Endodermal cell (in vitro differentiated cells): ENCODE results near the gene LYPD5. TPM values are rescaled to one million over a fixed set of nuclear protein-coding genes. Genes with fewer than 3 reads are reported as not detected.

Experiments used
- DNase-seq: peaks from one replicate; pipeline ENCODE4 v3.0.0-alpha.2; 2017
- H3K27ac ChIP-seq: 2 replicates; pipeline ENCODE4 v1.5.1; 2013; ENCODE audit warnings: mild to moderate bottlenecking, low read depth, low read length, moderate library complexity
- H3K27me3 ChIP-seq: 2 replicates; pipeline ENCODE4 v1.6.1; 2013; ENCODE audit warnings: mild to moderate bottlenecking, low read length, moderate library complexity; ENCODE audit not compliant: insufficient read depth, control insufficient read depth, poor library complexity, severe bottlenecking
- H3K36me3 ChIP-seq: 2 replicates; pipeline ENCODE4 v1.7.0; 2013; ENCODE audit warnings: mild to moderate bottlenecking, low read length, moderate library complexity; ENCODE audit not compliant: control insufficient read depth, insufficient read depth
- H3K4me1 ChIP-seq: one replicate; pipeline ENCODE4 v1.7.0; 2013; ENCODE audit warnings: low read length; ENCODE audit not compliant: control insufficient read depth, insufficient read depth
- H3K4me3 ChIP-seq: 2 replicates; pipeline ENCODE4 v1.5.1; 2013; ENCODE audit warnings: mild to moderate bottlenecking, low read length, moderate library complexity
- H3K9ac ChIP-seq: 2 replicates; pipeline ENCODE4 v1.6.1; 2013; ENCODE audit warnings: mild to moderate bottlenecking, low read length, moderate library complexity; ENCODE audit not compliant: poor library complexity, severe bottlenecking; ENCODE audit errors: extremely low read depth
- H3K9me3 ChIP-seq: 2 replicates; pipeline ENCODE4 v1.6.1; 2013; ENCODE audit warnings: mild to moderate bottlenecking, low read length, moderate library complexity; ENCODE audit not compliant: control insufficient read depth
- H3K27ac Mint-ChIP-seq: 2 replicates; pipeline ENCODE4 v1.8.0; 2020; ENCODE audit warnings: mixed read lengths
- H3K27me3 Mint-ChIP-seq: 2 replicates; pipeline ENCODE4 v1.8.0; 2021; ENCODE audit warnings: mild to moderate bottlenecking, mixed read lengths; ENCODE audit not compliant: insufficient read depth
- H3K36me3 Mint-ChIP-seq: 2 replicates; pipeline ENCODE4 v1.8.0; 2020; ENCODE audit warnings: low read depth, mixed read lengths
- H3K4me1 Mint-ChIP-seq: 2 replicates; pipeline ENCODE4 v1.8.0; 2020; ENCODE audit warnings: mixed read lengths
- H3K4me3 Mint-ChIP-seq: 2 replicates; pipeline ENCODE4 v1.8.0; 2020; ENCODE audit warnings: mild to moderate bottlenecking, moderate library complexity, mixed read lengths
- H3K9me3 Mint-ChIP-seq: 2 replicates; pipeline ENCODE4 v1.8.0; 2020; ENCODE audit warnings: mild to moderate bottlenecking, mixed read lengths
- CTCF ChIP-seq: fragments of 200-600 bp; sonication (generic); conservative IDR thresholded peaks from 2 replicates; pipeline ENCODE4 v1.5.0; 2021; ENCODE audit warnings: antibody characterized with exemption, mild to moderate bottlenecking
- WGBS, 2 experiments: methylation state at CpG; one replicate each; pipeline versions ENCODE4 v1.1.5 to v1.1.7; 2013; ENCODE audit warnings: missing lambda C conversion rate in 2 of 2, mixed read lengths in 1 of 2; ENCODE audit not compliant: insufficient coverage in 1 of 2, insufficient read length in 1 of 2; 5-methylcytosine and 5-hydroxymethylcytosine counted together
- total RNA-seq, 2 donors: library from RNA; stranded (reverse); fragmentation: NEBNext Ultra II Directional in 1 of 2; extraction: Animal tissue kit (Norgen Biotek cat#: 25700) in 1 of 2; gene quantifications; 2 replicates in 1 of 2; 3 replicates in 1 of 2; pipeline ENCODE4 v1.2.1, GENCODE V29; 2021

LYPD5 gene
- total RNA-seq, 2 donors from 2014 or later, result 0.11 TPM; not detected in 1

- peaks cover 18% of the 10 kb centered on the region for H3K36me3 ChIP-seq
- Mint-ChIP-seq H3K9me3 (no peaks in the 10 kb centered on the region), H3K4me3 (peak overlapping the region; percentile 95), H3K4me1 (peaks cover 20% of the 10 kb centered on the region), H3K36me3 (peaks cover 24% of the 10 kb centered on the region), H3K27ac (peak overlapping the region; percentile 98), H3K27me3 (no peaks in the 10 kb centered on the region)
- peak overlapping the region; percentile 99 for H3K27ac ChIP-seq
- H3K9me3 ChIP-seq, result no peaks in the 10 kb centered on the region
- no peak for DNase-seq
- WGBS, 2 experiments, result 0 to 2% methylated on average over 7 to 11 of the region's 11 CpGs
- H3K4me3 ChIP-seq, result peak overlapping the region; percentile 98
- TF ChIP-seq CTCF, result no peak
- no peaks in the 10 kb centered on the region for H3K27me3 ChIP-seq
- H3K4me1 ChIP-seq, result peaks cover 6% of the 10 kb centered on the region
- H3K9ac ChIP-seq, result peak overlapping the region; percentile 82
Observed at GRCh38 chr19:43754253-43754502, 48.1 kb downstream of the LYPD5 start.

GRCh38 chr19:43752287-43752875 is 49.9 kb downstream of the LYPD5 start:
- peaks cover 27% of the 10 kb centered on the region for H3K4me1 Mint-ChIP-seq

GRCh38 chr19:43751466-43752220 is 50.6 kb downstream of the LYPD5 start:
- H3K27me3 ChIP-seq, result no peaks in the 10 kb centered on the region
- Mint-ChIP-seq H3K4me3 (no peak overlapping the region), H3K36me3 (peaks cover 40% of the 10 kb centered on the region), H3K4me1 (peaks cover 27% of the 10 kb centered on the region), H3K27ac (no peak overlapping the region), H3K27me3 (no peaks in the 10 kb centered on the region), H3K9me3 (no peaks in the 10 kb centered on the region)
- H3K27ac ChIP-seq, result no peak overlapping the region
- H3K4me3 ChIP-seq, result no peak overlapping the region
- TF ChIP-seq CTCF, result no peak
- WGBS, 2 experiments, result 91% methylated on average over 4 of the region's 4 CpGs; no CpG with 5 or more reads in 1 of the 2 experiments
- H3K36me3 ChIP-seq, result peaks cover 40% of the 10 kb centered on the region
- no peak for DNase-seq
- H3K9ac ChIP-seq, result no peak overlapping the region
- no peaks in the 10 kb centered on the region for H3K9me3 ChIP-seq
- peaks cover 6% of the 10 kb centered on the region for H3K4me1 ChIP-seq

More at GRCh38 chr19:43752287-43752875, 49.9 kb downstream of the LYPD5 start:
- H3K4me3 Mint-ChIP-seq, result no peak overlapping the region
- no peak overlapping the region for H3K9ac ChIP-seq
- H3K4me1 ChIP-seq, result peaks cover 6% of the 10 kb centered on the region
- no peak for DNase-seq
- H3K36me3 Mint-ChIP-seq, result peaks cover 36% of the 10 kb centered on the region
- no peak overlapping the region for H3K4me3 ChIP-seq
- H3K27ac Mint-ChIP-seq, result no peak overlapping the region
- no peaks in the 10 kb centered on the region for H3K27me3 ChIP-seq
- no peaks in the 10 kb centered on the region for H3K9me3 Mint-ChIP-seq
- H3K27ac ChIP-seq, result no peak overlapping the region
- no peaks in the 10 kb centered on the region for H3K9me3 ChIP-seq
- no peak for TF ChIP-seq CTCF
- H3K27me3 Mint-ChIP-seq, result no peaks in the 10 kb centered on the region
- 96% methylated on average over 4 to 6 of the region's 6 CpGs for WGBS, 2 experiments
- H3K36me3 ChIP-seq, result peaks cover 34% of the 10 kb centered on the region
